Forelimb muscle (tissue), 1 donor: ENCODE data around the gene SYT9. TPM values are rescaled to one million over a fixed set of nuclear protein-coding genes. Genes with fewer than 3 reads are reported as not detected.
"Not testable (repeated sequence)": the region's sequence is repeated elsewhere in the genome, so short reads cannot be mapped to it uniquely, and the experiment has no call there.

ENCODE experiments used
- DNase-seq: peaks from one replicate; pipeline ENCODE4 v3.0.0-alpha.2; 2013; ENCODE audit warnings: low read depth
- polyA plus RNA-seq: library from polyadenylated mRNA; unstranded; fragments of 120-200 nt; gene quantifications from one replicate; pipeline ENCODE4 v1.2.1, GENCODE V29; 2013; ENCODE audit not compliant: insufficient read length

Gene SYT9
- polyA plus RNA-seq, 1 donor = 0.46 TPM

- no peak for DNase-seq
Measured at GRCh38 chr11:7272373-7272772, 20.7 kb downstream of the SYT9 start.

- DNase-seq = no peak
Measured at GRCh38 chr11:7275133-7275532, 23.4 kb downstream of the SYT9 start.

DNA sequence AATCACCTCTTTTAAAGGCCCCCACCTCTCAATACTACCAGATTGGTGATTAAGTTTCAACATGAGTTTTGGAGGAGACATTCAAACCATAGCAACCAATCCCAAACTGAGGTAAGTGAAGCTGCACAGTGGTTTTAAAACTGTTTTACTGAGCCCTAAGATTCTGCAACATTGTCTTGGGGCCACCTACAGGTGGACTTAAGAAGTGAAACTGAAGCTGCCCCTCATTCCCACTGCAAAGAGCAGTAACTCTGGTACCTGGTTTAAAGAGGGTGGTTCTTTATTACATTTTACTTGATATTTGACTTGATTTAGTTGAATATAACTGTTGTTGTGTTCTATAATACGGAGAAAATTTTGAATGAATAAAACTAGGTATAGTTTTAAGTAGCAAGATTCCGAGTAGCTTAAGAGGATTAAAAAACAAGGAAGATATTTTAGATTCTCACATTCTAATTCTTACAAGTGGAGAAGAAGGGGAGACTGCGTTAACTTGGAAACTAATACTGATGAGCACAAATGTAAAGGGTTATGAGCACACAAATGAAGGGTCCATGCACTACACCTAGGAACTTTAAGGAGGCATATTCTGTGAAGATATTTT is 26.7 kb downstream of the SYT9 start:
- no peak for DNase-seq

DNA sequence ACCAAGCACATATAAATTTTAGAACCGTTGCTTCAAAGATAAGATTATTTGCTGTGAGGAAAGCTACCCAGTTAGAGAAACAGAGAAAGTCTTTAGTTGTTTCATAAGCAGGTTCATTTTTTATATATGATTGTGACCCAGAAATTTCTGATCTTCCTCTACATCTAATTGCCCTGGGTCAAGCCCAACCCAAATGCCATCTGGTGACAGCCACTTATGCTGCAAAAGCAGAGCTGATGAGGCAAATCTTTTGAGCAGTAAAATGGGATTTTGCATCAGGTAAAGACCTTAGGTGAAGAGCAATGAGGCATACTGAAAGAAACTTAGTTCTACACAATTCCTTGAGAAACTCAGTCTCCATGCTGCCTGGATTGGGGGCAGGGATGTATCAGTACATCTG is 28.0 kb downstream of the SYT9 start:
- DNase-seq = no peak

DNA sequence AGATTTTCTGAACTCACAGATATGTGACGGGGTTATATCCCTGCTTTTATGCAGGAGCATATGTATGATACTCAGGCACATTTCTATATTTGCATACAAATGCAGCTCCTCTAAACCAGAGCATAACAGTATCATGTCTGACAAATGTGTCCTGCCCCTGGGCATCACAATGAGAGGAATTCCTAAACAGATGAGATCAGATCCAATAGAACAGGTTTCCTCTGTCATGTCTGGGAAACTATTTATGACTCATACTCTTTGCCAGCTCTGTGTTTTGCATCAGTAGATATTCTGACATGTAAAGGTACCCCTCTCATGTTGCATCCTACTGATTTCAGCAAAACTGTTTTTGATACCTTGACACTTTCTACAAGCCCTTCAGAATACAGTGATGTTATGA is 29.4 kb downstream of the SYT9 start:
- no peak for DNase-seq

- no peak for DNase-seq
Measured at GRCh38 chr11:7281809-7282208, 30.1 kb downstream of the SYT9 start.

DNA sequence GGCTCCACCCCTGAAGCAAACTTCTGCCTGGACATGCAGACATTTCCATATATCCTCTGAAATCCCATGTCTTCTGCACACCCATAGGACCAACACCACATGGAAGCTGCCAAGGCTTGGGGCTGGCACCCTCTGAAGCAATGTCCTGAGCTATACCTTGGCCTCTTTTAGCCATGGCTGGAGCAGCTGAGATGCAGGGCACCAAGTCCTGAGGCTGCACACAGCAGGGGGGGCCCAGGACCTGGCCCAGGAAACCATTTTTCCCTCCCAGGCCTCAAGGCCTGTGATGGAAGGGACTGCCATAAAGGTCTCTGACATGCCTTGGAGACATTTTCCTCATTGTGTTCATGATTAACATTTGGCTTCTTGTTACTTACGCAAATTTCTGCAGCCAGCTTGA is 34.5 kb downstream of the SYT9 start:
- no peak for DNase-seq

- no peak for DNase-seq
Measured at GRCh38 chr11:7291100-7291829, 39.6 kb downstream of the SYT9 start.

- no peak for DNase-seq
Measured at GRCh38 chr11:7292922-7293321, 41.2 kb downstream of the SYT9 start.

DNA sequence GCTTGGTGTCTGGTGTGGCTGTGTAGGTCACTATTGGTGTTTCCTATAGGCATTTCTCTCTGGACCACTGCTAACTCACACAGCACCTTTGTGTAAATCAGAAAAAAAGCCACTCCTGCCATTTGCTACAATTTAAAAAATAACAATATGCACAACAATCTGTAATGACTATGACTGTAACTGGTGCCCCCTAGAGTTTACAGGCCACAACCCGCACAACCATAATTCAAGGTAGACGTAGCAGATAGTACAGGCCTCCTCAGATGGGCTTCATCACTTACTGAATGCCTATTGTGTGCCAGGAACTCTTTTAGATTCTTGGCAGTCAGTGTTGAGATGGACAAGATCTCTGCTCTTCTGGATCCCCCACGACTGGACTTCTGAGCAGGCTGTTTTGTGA is 47.7 kb downstream of the SYT9 start:
- no peak for DNase-seq

GRCh38 chr11:7300281-7300680 is 48.6 kb downstream of the SYT9 start:
- DNase-seq = no peak

DNA sequence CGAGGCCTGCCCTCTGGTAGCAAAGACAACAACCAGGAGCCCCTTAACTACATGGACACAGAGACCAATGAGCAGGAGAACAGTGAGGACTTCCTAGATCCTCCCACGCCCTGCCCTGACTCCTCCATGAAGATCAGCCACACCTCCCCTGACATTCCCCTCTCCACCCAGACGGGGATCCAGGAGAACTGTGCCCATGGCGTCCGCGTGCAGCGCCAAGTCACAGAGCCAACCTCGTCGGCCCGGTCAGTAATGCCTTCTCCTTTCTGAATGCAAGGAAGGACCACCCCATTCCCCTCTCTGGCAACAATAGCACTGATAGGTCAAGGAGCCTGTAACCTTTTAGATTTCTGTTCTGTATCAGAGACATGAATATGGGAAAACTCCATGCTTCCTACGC is 51.4 kb downstream of the SYT9 start:
- DNase-seq = no peak

- DNase-seq = no peak
Measured at GRCh38 chr11:7306900-7307299, 55.2 kb downstream of the SYT9 start.

GRCh38 chr11:7307836-7308235 is 56.1 kb downstream of the SYT9 start:
- no peak for DNase-seq

DNA sequence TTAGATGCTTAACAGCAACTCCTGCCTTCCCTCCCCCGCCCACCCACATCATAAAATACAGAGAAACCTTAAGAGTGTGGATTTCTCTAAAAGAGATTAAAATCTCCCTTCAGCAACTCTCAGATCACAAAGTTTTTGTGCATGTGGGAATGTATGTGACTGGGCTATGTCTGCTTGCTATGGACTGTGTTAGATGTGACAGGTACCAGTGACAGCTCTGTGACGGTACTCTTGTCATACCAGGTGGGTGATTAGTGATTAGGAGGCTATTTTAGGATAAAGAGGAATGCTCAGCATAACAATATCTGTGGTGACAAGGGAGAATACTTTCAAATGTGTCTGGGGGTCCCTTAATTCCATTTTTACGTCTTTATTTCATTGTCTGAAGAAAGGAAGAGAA is 60.2 kb downstream of the SYT9 start:
- DNase-seq = no peak

- DNase-seq = no peak
Measured at GRCh38 chr11:7314811-7315604, 63.3 kb downstream of the SYT9 start.

- DNase-seq = no peak
Measured at GRCh38 chr11:7319501-7319900, 67.8 kb downstream of the SYT9 start.

DNA sequence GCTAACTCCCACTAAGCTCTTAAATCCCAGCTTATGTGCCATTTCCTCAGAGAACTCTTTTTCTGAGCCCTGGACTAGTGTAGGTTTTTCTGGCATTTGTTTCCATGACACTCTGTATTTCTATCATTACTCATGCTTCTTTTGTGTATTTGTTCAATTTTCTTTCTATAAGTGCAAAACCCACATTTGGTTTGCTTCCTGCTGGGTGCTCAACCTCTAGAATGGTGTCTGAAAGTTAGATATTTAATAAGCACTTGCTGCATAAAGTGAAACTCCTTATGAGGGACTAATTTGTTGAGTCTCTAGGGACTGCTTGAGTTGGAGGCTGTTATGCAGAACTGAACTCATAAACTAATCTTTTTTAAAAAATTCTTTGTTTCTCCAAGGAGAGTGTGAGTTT is 68.6 kb downstream of the SYT9 start:
- no peak for DNase-seq

GRCh38 chr11:7321473-7322450 is 70.1 kb downstream of the SYT9 start:
- DNase-seq = no peak

GRCh38 chr11:7332451-7332850 is 80.7 kb downstream of the SYT9 start:
- no peak for DNase-seq

GRCh38 chr11:7332962-7333361 is 81.3 kb downstream of the SYT9 start:
- no peak for DNase-seq

DNA sequence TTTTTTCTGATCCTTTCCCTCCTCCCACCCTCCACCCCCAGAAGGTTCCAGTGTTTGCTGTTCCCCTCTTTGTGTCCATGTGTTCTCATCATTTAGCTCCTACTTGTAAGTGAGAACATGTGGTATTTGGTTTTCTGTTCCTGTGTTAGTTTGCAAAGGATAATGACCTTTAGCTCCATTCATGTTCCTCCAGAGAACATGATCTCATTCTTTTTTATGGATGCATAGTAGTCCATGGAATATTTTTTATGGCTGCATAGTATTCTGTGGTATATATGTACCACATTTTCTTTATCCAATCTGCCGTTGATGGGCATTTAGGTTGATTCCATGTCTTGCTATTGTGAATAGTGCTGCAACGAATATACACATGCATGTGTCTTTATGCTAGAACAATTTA is 83.7 kb downstream of the SYT9 start:
- DNase-seq = not testable (repeated sequence)
